Upper lobe of left lung (tissue), 6 donors: ENCODE measurements around the gene KNOP1. TPM values are rescaled to one million over a fixed set of nuclear protein-coding genes. Genes with fewer than 3 reads are reported as not detected.
A peak's percentile ranks its signal among the peaks of the same experiment; 100 is the strongest.

Source experiments
- ATAC-seq, 2 donors: fragments of 200-7000 bp; cut with Tn5 transposase; one replicate each; pipeline ENCODE4 v1.9.1; 2022; ENCODE audit warnings: mild to moderate bottlenecking in 2 of 2, moderate library complexity in 2 of 2; ENCODE audit not compliant: low FRiP score in 2 of 2
- DNase-seq, 2 donors: peaks; one replicate each; pipeline ENCODE4 v3.0.0-alpha.2; 2019 to 2020
- H3K27ac ChIP-seq, 4 donors: fragments of 200-600 bp; sonication (generic); one replicate each; pipeline ENCODE4 v1.5.1; 2016 to 2019
- H3K27me3 ChIP-seq, 4 donors: fragments of 200-600 bp; sonication (generic); one replicate each; pipeline ENCODE4 v1.5.1; 2017 to 2019
- H3K36me3 ChIP-seq, 4 donors: fragments of 200-600 bp; sonication (generic); one replicate each; pipeline ENCODE4 v1.5.1; 2016 to 2019
- H3K4me1 ChIP-seq, 4 donors: fragments of 200-600 bp; sonication (generic); one replicate each; pipeline ENCODE4 v1.5.1; 2018 to 2019
- H3K4me3 ChIP-seq, 4 donors: fragments of 200-600 bp; sonication (generic); one replicate each; pipeline ENCODE4 v1.5.1; 2017 to 2019; ENCODE audit warnings: mild to moderate bottlenecking in 2 of 4, moderate library complexity in 1 of 4
- H3K9me3 ChIP-seq, 4 donors: fragments of 200-600 bp; sonication (generic); one replicate each; pipeline ENCODE4 v1.5.1; 2018 to 2019
- EP300 ChIP-seq, 4 donors: sonication (generic); formaldehyde crosslinking; IDR thresholded peaks; one replicate each; pipeline ENCODE4 v1.5.1; 2017; ENCODE audit warnings: antibody characterized with exemption in 4 of 4, control low read depth in 2 of 4
- POLR2A ChIP-seq, 4 donors: fragments of 450-650 bp; IDR thresholded peaks; one replicate each; pipeline ENCODE4 v1.5.1; 2016 to 2017; ENCODE audit warnings: antibody characterized with exemption in 4 of 4, mild to moderate bottlenecking in 2 of 4
- POLR2AphosphoS5 ChIP-seq, 2 donors: sonication (generic); formaldehyde crosslinking; IDR thresholded peaks; one replicate each; pipeline ENCODE4 v1.5.1; 2017; ENCODE audit warnings: antibody characterized with exemption in 2 of 2
- WGBS, 2 donors: methylation state at CpG; one replicate each; pipeline ENCODE4 v1.1.5; 2017 to 2018; 5-methylcytosine and 5-hydroxymethylcytosine counted together
- total RNA-seq, 6 donors: library from RNA; depleted of rRNA in 4 of 6; stranded (reverse); fragments of >200 nt in 4 of 6; gene quantifications; one replicate each; pipeline versions ENCODE4 v1.1.0 to v1.2.1, GENCODE V29; 2016 to 2021
- TF ChIP-seq, protein P1 (sequence below), 6 experiments: fragments of 450-650 bp in 4 of 6; fragments of 200-600 bp in 2 of 6; sonication (generic) in 2 of 6; IDR thresholded peaks; one replicate each; pipeline ENCODE4 v1.5.1; 2016 to 2019; ENCODE audit warnings: antibody characterized with exemption in 6 of 6
- donor health status: DM: no; HTN: no; CAD: no; lungs with moderate emphysema.
- donor health status: DM: no; HTN: yes; CAD: no; lungs with severe emphysema.

Gene KNOP1
- total RNA-seq, 6 donors from 2014 or later: 4.4 to 23.3 (median 12.1) TPM

DNA sequence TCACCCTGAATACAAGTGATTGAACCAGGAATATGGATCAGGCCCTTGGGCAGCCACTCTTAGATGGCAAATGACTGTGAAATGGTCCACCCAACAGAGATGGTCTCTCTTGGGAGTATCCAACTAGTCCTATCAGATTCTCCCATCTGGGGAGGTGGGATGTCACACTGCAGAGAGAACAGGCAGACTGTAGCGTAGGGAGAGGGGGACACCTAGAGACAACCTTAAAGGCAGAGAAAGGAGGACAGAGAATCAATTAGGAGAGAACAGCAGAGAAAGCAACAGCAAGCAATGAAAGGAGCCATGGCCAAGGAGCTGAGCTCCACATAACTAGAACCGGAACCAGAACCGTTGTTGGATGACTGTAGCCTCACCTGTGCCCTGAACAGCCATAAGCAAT, 37.2 kb upstream of the KNOP1 start:
- Histone ChIP-seq H3K27ac (no peak overlapping the region), H3K4me3 (no peak overlapping the region), H3K9me3 (no peaks in the 10 kb centered on the region), H3K4me1 (peaks cover 0 to 5% (median 0%) of the 10 kb centered on the region in 4 donors), H3K27me3 (no peaks in the 10 kb centered on the region), H3K36me3 (no peaks in the 10 kb centered on the region)
- 87 to 96% methylated on average over 3 of the region's 3 CpGs for WGBS, 2 donors
- TF ChIP-seq EP300 (IDR thresholded peaks at IDR 0.05) (no peak), POLR2AphosphoS5 (IDR thresholded peaks at IDR 0.05) (no peak), POLR2A (IDR thresholded peaks at IDR 0.05) (no peak)
- TF ChIP-seq, protein P1, sequence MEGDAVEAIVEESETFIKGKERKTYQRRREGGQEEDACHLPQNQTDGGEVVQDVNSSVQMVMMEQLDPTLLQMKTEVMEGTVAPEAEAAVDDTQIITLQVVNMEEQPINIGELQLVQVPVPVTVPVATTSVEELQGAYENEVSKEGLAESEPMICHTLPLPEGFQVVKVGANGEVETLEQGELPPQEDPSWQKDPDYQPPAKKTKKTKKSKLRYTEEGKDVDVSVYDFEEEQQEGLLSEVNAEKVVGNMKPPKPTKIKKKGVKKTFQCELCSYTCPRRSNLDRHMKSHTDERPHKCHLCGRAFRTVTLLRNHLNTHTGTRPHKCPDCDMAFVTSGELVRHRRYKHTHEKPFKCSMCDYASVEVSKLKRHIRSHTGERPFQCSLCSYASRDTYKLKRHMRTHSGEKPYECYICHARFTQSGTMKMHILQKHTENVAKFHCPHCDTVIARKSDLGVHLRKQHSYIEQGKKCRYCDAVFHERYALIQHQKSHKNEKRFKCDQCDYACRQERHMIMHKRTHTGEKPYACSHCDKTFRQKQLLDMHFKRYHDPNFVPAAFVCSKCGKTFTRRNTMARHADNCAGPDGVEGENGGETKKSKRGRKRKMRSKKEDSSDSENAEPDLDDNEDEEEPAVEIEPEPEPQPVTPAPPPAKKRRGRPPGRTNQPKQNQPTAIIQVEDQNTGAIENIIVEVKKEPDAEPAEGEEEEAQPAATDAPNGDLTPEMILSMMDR (IDR thresholded peaks at IDR 0.05): no peak
- DNase-seq (no peak), ATAC-seq (no peak)

DNA sequence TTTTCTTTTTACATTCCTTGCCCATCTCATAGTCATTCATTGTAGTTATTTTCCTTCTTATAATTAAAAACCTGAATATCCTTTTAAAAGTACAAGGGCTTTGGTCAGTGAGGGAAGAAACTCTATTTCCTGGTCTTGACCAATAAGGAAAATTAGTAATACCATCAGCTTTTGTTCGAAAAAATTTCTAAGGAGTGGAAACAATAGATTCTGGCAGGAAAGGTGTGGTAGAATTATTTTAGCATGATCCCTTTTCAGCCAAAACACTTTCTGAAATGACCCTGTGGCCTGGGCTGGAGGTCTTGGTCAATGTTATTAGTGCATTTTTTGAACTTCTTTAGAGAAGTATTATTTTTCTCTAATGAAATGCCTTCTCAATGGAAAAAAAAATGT, 36.6 kb upstream of the KNOP1 start:
- WGBS, 2 donors: 50 to 63% methylated on average over 1 of the region's 1 CpG
- DNase-seq: no peak
- TF ChIP-seq POLR2AphosphoS5 (IDR thresholded peaks at IDR 0.05) (no peak), POLR2A (IDR thresholded peaks at IDR 0.05) (no peak), EP300 (IDR thresholded peaks at IDR 0.05) (no peak)
- TF ChIP-seq, protein P1 (IDR thresholded peaks at IDR 0.05): no peak
- Histone ChIP-seq H3K27me3 (no peaks in the 10 kb centered on the region), H3K4me3 (no peak overlapping the region), H3K36me3 (no peaks in the 10 kb centered on the region), H3K4me1 (peaks cover 0 to 5% (median 0%) of the 10 kb centered on the region in 4 donors), H3K27ac (no peak overlapping the region), H3K9me3 (no peaks in the 10 kb centered on the region)
- no peak for ATAC-seq

DNA sequence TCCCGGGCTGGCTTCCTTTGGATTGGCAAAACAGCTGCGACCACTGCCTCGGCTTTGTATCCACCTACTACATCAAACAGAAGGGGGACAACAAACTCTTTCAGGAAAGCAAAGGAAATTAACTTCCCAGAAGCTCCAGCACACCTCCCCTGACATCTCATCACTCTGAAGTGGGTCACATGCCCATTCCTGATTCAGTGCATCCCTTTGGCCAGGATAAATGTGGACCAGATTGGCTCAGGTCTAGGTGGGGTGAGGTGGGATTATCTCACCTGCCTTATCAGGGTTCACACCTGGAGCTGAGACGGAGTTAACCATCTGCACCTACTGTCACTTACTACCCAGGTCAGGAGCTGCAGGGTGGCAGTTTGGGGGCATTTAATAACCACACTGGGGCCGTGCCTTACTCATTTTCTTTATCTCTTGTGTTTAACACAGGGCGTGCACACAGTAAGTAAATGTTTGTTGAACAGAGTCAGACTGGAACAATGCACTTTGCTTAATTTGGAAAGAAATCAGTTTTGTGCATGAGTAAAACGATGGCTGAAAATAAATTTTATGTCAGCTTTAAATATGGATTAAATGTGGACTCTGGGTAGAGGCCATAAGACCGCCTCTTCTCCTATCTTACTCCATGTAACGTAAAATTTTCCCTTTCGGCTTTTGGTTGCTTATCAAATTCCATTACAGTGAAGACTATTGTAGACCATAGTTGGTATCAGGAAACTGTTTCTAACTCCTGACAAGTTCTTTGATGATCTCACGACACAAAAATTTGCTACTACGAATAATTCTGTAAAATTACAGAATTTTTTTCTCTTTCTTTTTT, 36.0 kb upstream of the KNOP1 start:
- Histone ChIP-seq H3K27me3 (no peaks in the 10 kb centered on the region), H3K9me3 (no peaks in the 10 kb centered on the region), H3K4me3 (no peak overlapping the region), H3K36me3 (no peaks in the 10 kb centered on the region), H3K4me1 (peaks cover 0 to 5% (median 0%) of the 10 kb centered on the region in 4 donors), H3K27ac (no peak overlapping the region)
- ATAC-seq (peak in 1 of 2 donors; percentile 62), DNase-seq (no peak)
- TF ChIP-seq EP300 (IDR thresholded peaks at IDR 0.05) (no peak), POLR2AphosphoS5 (IDR thresholded peaks at IDR 0.05) (no peak), POLR2A (IDR thresholded peaks at IDR 0.05) (no peak)
- TF ChIP-seq, protein P1 (IDR thresholded peaks at IDR 0.05): no peak
- 73 to 78% methylated on average over 12 of the region's 12 CpGs for WGBS, 2 donors

DNA sequence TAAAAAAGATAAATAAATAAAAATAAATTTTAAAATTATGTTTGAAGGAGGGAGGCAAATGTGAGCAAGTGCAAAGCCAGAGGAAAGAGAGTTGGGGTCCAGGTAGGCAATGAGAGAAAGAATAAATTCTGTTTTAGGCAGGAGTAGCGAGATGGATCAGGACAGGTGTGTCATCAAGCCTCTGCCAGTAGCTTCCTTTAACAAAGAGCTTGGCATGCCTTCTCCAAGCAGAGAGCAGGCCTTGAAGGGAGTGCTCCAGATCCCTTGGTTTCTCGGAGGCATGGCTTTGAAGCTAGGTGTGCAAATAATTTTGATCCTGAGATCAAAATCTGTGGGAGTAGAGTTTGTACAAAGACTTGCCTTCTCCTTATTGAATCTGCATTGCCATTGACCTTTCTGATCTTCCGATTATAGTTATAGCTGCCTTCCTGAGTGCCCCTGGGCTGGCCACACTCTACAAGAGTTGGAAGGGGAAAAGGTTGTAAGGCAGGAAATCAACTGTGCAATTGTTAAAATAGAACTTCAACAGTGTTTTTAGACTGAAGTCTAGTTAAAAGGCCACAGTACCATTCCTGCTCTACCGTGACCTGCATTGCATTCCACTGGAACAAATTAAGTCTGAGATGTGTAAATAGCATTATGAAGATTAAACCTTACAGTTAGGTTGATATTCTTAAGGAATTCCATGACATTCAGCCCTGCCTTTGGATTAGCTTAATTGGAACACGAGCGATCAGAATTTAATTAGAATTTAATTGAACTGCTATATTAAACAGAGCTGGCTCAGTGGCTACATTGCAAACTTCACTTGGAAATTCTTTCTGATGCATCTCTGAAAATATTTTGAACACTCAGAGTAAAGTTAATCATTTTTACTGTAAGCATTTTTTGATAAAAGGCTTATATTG, 33.7 kb upstream of the KNOP1 start:
- TF ChIP-seq EP300 (IDR thresholded peaks at IDR 0.05) (no peak), POLR2AphosphoS5 (IDR thresholded peaks at IDR 0.05) (no peak), POLR2A (IDR thresholded peaks at IDR 0.05) (no peak)
- TF ChIP-seq, protein P1 (IDR thresholded peaks at IDR 0.05): no peak
- Histone ChIP-seq H3K4me1 (no peaks in the 10 kb centered on the region), H3K36me3 (no peaks in the 10 kb centered on the region), H3K27me3 (no peaks in the 10 kb centered on the region), H3K27ac (no peak overlapping the region), H3K4me3 (no peak overlapping the region), H3K9me3 (no peaks in the 10 kb centered on the region)
- ATAC-seq (no peak), DNase-seq (no peak)
- 81 to 84% methylated on average over 6 of the region's 6 CpGs for WGBS, 2 donors
